ENCODE data around the gene ADAM10.
"Not testable (repeated sequence)": the region's sequence is repeated elsewhere in the genome, so short reads cannot be mapped to it uniquely, and the experiment has no call there.

ADAM10 gene, protein sequence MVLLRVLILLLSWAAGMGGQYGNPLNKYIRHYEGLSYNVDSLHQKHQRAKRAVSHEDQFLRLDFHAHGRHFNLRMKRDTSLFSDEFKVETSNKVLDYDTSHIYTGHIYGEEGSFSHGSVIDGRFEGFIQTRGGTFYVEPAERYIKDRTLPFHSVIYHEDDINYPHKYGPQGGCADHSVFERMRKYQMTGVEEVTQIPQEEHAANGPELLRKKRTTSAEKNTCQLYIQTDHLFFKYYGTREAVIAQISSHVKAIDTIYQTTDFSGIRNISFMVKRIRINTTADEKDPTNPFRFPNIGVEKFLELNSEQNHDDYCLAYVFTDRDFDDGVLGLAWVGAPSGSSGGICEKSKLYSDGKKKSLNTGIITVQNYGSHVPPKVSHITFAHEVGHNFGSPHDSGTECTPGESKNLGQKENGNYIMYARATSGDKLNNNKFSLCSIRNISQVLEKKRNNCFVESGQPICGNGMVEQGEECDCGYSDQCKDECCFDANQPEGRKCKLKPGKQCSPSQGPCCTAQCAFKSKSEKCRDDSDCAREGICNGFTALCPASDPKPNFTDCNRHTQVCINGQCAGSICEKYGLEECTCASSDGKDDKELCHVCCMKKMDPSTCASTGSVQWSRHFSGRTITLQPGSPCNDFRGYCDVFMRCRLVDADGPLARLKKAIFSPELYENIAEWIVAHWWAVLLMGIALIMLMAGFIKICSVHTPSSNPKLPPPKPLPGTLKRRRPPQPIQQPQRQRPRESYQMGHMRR

DNA sequence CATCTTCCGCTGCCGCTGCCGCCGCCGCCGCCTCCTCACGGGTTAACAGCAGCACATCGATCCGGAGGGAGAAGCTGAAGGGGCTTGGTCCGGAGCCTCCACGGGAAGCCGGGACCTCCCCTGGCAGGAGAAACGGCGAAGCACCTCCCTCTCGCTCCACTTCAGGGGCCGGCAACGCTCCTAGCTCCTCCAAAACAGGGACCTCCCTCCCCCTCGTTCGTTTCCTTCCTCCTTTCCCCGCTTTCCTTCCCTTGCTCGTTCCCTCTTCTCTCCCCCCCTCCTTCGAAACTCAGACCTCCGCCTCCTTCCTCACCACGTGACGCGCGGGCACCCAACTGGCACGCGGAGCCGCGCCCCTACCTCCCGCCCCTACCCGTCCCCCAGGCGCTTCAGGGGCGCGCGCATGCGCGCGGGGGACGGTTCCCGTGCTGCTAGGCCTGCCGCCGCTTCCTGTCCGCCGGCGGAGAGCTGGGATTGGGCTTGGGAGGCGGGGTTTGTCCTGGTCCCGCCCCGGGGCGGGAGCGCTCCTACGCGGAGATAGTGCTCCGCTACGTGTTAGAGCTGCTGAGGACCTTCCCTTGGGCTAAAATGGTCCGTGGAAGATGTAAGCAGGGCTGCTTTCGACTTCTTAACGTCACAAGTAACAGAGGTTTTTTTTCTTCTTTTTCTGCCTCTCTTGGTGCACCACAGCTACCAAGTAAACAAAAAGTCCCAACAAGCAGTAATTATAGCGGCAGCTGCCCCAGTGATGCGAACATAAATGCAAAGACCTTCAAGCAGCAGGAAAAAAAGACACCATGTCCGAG lies at the start of gene ADAM10:
Gene ADAM10, minus strand, starts transcription at position 176 of the 806 bp plus-strand sequence. Its CDS starts 173 bp downstream, at position 3.
- peak; percentile 99 for DNase-seq (ENCODE audit: low spot score)

DNA sequence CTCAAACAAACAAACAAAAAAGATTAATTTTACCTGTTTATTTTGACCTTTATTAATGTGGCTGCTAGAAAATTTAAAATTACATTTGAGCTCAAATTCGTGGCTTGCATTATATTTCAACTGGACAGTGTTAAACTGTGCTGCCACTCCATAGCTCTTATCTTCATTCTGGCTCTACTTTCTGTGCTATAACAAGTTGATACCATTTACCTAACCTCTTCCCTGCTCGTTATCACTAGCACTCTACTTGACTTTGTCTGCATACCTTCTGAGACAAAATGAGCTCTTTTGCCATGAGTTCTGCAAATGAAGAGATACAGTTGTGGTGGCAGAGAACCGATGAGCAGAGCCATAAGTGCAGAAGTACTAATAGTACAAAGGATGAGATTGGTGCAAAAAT lies 48.0 kb upstream of the ADAM10 start:
- DNase-seq (ENCODE audit: low spot score) = no peak

DNA sequence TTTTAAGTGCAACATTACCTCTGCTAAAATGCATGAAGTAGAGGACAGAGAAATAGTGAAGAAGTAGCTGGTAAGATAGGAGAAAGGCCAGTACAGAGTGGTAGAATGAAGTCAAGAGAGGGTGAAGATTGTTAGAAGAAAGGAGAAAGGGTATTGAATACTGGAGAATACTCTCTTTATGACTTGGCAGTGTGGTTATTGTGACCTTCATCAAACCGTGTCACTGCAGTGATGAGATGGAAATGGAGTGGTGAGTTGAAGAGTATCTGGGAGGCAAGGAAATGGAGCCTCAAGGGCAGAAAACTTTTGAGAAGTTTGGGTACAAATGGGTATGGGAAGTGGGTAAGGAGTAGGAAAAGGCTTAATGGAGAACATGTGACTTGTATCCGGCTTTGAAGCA lies 46.3 kb upstream of the ADAM10 start:
- no peak for DNase-seq (ENCODE audit: low spot score)

DNA sequence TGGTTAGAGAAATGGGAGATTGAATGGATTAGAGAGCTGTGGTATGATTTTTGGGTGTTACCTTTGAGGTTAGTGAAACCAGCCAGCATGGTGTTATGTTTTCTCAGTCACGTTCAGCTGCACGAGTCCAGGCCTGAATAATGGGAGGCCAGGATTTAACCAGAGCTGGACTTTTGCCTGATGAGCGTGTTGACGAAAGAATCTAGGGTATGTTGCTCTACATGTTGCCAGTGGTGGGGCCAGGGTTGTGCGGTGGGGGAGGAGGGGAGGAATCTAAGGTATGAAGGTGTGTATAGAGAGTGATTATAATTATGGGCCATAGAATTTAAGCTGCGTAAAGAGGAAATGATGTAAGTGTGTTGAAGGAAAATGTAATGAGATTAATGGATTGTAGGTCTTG lies 44.4 kb upstream of the ADAM10 start:
- no peak for DNase-seq (ENCODE audit: low spot score)

DNA sequence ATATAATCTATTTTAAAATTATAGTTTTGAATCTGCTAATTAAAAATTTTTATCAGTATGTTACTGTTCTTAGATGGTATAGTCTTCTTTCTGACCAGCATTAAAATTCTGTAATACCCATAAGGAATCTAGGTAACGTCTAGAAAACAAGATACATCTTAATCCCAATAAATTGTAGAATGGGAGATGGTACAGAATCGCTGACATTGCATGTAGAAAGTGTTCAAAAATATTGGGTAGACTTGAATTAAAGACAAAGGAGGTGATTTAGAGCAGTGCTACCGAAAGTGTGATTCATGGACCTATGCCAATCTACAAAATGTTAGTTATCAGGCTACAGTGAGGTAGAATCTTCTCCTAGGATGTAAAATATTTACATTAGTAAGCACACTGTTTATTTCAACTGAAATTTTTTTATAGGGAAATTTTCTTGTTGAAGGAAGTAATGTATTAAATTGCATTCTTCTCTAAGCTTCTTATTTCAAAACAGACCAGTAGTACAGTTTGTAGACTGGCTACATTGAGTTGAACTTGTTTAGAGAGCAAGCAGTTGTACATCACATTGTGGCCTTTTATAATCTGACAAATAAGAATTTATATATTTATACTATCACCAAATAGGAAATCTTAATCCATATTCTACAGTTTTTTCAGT lies 38.7 kb upstream of the ADAM10 start:
- DNase-seq (ENCODE audit: low spot score) = no peak

DNA sequence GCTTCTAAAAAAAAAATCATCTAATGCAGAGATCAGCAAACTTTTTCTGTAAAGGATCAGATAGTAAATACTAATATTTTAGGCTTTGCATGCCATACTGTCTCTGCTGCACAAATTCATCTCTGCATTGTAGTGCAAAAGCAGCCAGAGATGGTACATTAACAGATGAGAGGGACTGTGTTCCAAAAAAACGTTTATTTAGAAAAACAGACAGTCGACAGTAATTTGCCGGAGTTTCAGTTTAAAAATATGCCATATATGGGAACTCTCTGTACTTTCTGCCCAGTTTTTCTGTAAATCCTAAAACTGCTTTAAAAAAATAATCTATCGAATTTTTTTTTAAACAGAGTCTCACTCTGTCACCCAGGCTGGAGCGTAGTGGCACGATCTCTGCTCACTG lies 35.8 kb upstream of the ADAM10 start:
- DNase-seq (ENCODE audit: low spot score) = no peak

DNA sequence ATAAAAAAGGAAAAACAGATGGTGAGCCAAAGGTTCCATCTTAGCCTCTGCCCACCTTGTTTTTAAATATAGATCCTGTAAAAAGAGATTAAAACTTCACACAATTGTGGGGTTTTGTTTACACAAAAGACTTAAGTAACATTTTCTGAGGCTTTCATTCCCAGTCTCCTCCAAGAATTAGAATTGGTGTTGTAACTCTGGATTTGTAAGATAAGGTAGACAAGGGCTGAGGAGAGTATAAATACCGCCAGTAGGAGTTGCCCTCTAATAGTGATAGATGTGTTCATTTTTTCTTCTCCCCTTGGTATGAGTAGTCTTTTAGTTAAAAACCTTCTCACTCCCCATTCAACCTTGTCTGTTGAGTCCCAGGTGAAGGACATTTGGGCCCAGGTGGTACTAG lies 30.0 kb upstream of the ADAM10 start:
- DNase-seq (ENCODE audit: low spot score) = no peak

DNA sequence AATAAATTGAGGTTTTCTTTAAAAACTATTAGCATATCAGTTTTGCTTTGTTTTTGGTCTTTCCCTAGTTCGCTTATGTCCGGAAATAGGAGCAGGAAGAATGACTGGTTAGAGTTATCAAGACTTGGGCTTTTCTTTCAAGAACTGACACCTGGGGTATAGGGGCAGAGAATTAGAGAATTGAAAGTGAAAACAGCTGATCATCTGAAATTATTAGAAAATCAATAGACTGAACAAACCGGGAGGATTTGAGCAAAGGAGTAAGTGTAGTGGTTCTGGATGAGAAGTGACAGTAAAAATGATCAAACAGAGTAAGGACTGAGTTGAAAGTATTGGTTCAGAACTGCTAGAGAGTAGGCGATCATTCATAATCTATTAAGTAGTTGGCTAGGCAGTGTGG lies 27.6 kb upstream of the ADAM10 start:
- DNase-seq (ENCODE audit: low spot score) = no peak

DNA sequence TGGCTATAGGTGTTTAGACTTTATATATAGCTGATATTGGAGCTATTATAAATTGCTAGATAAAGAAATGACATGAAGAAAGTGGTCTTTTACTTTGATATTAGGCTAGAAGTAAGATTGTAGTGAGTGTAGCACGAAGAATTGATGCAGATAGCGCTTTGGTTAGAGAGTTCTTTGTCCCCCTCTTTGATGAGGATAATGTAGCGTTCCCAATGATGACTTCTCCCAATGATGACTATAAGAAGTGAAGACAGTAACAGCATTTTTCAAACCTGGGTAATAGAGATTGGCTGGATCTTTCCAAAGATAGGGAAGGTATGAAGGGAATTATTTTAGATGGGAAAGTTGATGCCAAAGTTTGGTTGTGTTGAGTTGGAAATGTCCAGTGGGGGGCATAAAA lies 25.9 kb upstream of the ADAM10 start:
- DNase-seq (ENCODE audit: low spot score) = no peak

DNA sequence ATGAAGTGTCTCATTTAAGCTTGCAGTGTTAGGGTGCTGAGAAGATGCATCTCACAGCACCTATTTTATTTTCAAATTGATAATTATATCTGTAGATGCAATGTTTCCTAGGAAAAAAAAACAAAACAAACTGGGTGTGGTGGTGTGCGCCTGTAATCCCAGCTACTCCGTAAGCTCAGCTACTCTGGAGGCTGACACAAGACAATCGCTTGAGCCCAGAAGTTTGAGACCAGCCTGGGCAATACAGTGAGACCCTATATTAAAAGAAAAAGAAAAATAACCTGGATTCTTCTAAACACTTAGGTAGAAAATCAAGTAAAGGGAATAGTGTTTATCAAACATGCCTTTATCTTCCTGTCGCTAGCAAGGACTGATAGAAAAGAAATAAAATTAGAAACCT lies 23.5 kb upstream of the ADAM10 start:
- DNase-seq (ENCODE audit: low spot score) = no peak

DNA sequence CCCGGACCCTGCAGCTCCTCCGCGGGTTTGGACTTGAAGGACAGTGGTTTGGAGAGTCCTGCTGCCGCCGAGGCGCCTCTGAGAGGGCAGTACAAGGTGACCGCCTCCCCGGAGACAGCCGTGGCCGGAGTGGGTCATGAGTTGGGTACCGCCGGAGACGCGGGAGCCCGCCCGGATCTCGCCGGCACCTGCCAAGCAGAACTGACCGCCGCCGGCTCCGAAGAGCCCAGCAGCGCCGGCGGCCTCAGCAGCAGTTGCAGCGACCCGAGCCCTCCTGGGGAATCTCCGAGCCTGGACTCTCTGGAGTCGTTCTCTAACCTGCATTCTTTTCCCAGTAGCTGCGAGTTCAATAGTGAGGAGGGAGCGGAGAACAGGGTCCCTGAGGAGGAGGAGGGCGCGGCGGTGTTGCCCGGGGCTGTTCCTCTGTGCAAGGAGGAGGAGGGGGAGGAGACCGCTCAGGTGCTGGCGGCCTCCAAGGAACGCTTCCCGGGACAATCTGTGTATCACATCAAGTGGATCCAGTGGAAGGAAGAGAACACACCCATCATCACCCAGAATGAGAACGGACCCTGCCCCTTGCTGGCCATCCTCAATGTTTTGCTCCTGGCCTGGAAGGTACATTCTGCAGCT lies 22.2 kb upstream of the ADAM10 start:
- DNase-seq (ENCODE audit: low spot score) = no peak

DNA sequence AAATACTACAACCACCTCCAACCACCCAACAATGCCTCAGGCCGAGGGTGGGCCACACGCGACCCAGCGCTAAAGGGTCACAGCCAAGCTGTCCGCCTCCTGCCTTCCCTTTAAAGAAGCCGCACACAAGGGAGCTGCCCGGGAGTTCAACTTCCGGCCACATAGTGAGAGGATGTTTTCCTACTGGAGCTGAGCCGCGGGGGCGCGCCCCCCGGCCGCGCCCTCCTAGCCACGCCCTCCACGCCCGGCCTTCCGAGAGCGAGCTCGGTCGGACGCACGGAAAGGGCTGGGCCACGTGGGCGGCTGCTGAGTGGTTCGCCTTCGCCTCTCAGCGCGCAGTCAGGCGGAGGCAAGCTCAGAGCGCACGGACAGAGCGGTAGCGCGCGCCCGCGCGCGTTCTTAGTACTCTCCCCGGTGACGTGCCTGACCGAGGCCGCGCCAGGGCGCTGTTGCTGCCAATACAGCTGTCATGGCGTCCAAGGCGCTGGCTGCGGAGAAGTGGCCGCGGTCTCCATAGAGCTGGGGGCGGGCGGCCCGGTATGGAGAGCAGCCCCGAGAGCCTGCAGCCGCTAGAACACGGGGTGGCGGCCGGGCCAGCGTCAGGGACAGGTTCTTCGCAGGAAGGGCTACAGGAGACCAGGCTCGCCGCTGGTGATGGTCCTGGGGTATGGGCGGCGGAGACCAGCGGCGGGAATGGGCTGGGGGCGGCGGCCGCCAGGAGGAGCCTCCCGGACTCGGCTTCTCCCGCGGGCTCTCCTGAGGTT lies 21.5 kb upstream of the ADAM10 start, which contains the start of gene MINDY2:
Gene MINDY2, plus strand, starts transcription at position 446 of the 764 bp plus-strand sequence. Its CDS starts 94 bp downstream, at position 540.
- DNase-seq (ENCODE audit: low spot score) = peak; percentile 99

DNA sequence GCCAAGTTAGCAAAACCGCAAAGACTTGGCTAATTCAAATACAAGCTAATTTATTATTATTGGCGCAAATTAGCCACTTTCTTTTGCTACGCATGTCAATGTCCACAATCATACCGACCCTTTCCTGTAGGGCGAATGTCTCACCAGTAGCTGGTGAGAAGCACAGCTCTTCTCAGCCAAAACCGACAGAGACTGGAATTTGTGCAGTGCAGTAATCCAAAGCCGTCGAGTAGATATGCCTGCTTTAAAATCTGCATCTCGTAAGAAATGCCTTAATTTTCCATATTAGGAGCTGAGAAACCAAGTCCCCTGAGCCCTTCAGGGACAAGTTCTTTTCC lies 21.0 kb upstream of the ADAM10 start:
- DNase-seq (ENCODE audit: low spot score) = no peak

DNA sequence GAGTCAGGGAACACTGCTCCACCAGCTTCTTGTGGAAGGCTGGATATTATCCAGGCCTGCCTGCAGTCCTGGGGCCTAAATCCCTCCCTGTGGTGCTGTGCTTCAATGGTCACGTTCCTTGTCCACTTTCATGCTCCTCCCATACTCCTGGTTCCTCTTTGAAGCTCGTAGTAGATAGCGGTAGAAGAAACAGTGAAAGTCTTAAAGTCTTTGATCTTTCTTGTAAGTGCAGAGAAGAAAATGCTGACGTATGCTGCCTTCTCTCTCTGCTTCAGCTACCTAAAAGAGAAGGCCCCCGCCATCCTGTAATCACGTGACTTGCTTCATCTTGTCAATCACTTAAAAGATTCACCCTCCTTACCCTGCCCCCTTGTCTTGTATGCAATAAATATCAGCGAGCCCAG lies 19.1 kb upstream of the ADAM10 start:
- not testable (repeated sequence) for DNase-seq (ENCODE audit: low spot score)

DNA sequence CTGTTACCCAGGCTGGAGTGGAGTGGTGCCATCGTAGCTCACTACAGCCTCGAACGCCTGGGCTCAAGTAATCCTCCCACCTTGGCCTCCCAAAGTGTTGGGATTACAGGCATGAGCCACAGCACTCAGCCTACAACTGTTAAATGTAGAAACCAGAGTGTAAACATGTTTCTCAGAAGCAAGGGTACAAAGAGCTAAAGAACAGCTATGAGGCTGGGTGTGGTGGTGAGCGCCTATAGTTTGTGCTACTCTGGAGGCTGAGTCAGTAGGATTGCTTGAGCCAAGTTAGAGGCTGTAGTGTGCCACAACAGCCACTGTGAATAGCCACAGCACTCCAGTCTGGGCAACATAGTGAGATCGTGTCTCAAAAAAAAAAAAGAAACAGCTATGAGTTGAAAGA lies 16.8 kb upstream of the ADAM10 start:
- DNase-seq (ENCODE audit: low spot score) = no peak

DNA sequence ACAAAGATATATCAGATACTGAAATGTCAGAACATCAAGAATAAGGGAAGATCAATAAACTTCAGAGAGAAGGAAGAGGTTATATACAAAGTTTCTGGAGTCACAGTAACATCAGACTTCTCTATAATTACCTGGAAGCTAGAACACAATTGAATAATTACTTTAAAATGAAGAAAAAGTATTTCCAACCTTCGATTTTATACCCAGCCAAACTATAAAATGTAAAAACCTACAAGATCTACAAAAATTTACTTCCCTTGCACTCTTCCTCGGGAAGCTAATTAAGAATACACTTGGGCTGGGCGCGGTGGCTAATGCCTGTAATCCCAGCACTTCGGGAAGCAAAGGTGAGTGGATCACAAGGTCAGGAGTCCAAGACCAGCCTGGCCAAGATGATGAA lies 15.0 kb upstream of the ADAM10 start:
- DNase-seq (ENCODE audit: low spot score) = no peak

DNA sequence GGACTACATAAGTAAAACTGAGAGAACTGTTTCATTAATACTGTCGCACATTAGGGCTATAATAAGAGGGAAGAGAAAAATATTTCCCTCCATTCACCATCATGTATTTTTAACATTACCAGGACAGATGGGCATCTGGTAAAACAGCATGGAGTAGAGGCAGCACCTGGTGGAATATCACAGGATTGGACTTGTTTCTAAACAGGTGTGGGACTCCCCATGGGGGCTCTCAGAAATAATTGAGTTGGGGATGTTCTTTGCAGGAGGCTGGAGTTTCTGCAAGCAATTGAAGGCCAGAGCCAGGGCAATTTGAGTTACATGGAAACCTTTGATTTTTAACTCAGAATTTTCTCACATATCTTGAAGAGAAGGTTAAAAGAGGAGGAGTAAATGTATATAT lies 13.2 kb upstream of the ADAM10 start:
- no peak for DNase-seq (ENCODE audit: low spot score)

DNA sequence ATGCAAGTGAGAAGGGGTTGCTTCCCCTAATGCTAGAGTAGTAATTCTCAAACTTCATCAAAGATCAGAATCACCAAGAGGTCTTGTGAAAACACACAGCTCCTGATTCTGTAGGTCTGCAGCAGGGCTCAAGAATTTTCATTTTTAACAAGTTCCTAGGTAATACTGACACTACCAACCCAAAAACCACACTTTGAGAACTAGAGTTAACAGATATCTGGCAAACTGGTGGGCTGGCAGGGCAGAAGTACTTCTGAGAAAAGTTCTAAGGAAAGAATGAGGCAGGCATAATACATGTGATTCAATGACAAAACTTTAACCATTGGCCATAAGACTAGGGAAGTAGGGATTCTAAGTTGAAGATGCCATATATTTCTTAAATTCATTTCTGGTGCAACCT lies 12.8 kb upstream of the ADAM10 start:
- no peak for DNase-seq (ENCODE audit: low spot score)

DNA sequence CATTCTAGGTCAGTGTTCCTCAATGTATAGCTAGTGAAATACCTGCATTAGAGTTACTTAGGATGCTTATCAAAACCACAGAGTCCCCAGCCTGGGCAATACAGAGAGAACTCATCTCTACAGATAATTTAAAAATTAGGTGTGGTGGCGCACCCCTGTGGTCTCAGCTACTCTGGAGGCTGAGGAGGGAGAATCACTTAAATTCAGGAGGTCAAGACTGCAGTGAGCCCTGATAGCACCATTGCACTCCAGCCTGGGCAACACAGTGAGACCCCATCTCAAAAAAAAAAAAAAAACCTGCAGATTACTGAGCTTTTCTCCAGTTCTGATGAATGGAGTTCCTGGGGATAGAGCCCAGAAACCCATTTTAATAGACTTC lies 11.5 kb upstream of the ADAM10 start:
- DNase-seq (ENCODE audit: low spot score) = no peak

DNA sequence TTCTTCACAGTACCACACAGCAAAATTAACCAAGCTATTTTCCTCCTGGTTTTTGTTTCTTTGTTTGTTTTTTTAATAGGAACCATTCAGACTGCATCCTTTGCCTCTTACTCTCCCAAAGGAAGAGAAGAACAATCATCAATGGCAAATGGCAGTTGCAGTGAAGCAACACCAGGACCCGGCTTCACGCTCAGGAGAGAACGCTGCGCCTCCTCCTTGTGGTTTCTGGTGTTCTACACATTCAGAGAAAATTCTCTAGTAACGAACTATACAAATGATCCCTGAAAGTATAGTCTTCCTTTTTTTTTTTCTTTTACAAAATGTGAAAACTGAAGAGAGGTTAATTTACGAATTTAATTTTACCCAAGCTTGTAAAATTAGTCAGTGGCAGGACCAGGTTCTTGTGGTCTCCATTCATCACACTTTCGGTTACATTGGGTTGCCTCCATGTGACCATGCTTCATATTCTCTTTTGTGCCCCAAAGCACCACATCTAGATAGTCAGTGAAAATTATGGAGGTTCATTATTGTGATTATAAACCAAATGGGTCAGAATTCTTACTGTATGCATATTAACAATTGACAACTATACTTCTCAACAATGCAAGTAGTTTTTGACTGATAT lies 11.0 kb upstream of the ADAM10 start:
- DNase-seq (ENCODE audit: low spot score) = no peak
